ENCODE results near the gene CARD18.

DNA sequence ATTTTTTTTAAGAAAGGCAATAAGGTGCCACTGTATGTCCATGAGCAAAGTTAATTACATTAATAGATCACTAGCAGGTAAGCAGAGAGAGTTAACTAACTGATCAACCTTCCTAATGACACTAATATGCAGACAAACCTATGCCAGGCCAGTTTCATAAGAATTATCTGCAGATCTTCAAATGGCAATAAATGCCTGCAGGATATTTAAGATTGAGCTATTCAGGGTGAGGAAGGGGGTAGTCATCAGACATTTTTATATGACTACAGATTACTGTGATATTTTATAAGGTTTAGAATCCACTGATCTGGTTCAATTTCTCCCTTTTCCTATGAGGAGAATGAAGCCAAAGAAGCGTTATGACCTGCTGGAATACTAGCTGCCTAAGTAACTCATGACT is 30.2 kb downstream of the CARD18 start:
- TF ChIP-seq, protein P1, sequence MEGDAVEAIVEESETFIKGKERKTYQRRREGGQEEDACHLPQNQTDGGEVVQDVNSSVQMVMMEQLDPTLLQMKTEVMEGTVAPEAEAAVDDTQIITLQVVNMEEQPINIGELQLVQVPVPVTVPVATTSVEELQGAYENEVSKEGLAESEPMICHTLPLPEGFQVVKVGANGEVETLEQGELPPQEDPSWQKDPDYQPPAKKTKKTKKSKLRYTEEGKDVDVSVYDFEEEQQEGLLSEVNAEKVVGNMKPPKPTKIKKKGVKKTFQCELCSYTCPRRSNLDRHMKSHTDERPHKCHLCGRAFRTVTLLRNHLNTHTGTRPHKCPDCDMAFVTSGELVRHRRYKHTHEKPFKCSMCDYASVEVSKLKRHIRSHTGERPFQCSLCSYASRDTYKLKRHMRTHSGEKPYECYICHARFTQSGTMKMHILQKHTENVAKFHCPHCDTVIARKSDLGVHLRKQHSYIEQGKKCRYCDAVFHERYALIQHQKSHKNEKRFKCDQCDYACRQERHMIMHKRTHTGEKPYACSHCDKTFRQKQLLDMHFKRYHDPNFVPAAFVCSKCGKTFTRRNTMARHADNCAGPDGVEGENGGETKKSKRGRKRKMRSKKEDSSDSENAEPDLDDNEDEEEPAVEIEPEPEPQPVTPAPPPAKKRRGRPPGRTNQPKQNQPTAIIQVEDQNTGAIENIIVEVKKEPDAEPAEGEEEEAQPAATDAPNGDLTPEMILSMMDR (IDR thresholded peaks at IDR 0.05), result no peak
- TF ChIP-seq EZH2 (IDR thresholded peaks at IDR 0.05; ENCODE audit: borderline replicate concordance, insufficient read depth, low read depth, low read length, poor library complexity, severe bottlenecking), result no peak
